HL-60 (cell line): ENCODE results near the gene ZFP3.
"Not testable (repeated sequence)": the region's sequence is repeated elsewhere in the genome, so short reads cannot be mapped to it uniquely, and the experiment has no call there.

Source experiments
- DNase-seq, 2 experiments: peaks; one replicate each; pipeline ENCODE4 v3.0.0-alpha.2; 2010 to 2020; ENCODE audit warnings: low read depth in 1 of 2, low spot score in 1 of 2
- H3K27ac ChIP-seq: fragments of 250-450 bp; sonication (Bioruptor Pico); replicated peaks from 2 replicates; pipeline ENCODE4 v1.5.1; 2020; ENCODE audit warnings: mild to moderate bottlenecking, moderate library complexity
- H3K27me3 ChIP-seq: fragments of 250-450 bp; sonication (Bioruptor Pico); 2 replicates; pipeline ENCODE4 v1.5.1; 2021; ENCODE audit warnings: mild to moderate bottlenecking, moderate library complexity; ENCODE audit not compliant: insufficient read depth, poor library complexity, severe bottlenecking
- H3K4me3 ChIP-seq: replicated peaks from 2 replicates; pipeline ENCODE4 v1.5.1; 2011; ENCODE audit warnings: mild to moderate bottlenecking, control low read depth, low read length; ENCODE audit not compliant: insufficient read depth
- GABPA ChIP-seq: IDR thresholded peaks from 2 replicates; pipeline ENCODE4 v1.6.1; 2012; ENCODE audit warnings: low read depth
- POLR2AphosphoS5 ChIP-seq: IDR thresholded peaks from 2 replicates; pipeline ENCODE4 v1.6.1; 2012; ENCODE audit warnings: low read depth
- REST ChIP-seq: IDR thresholded peaks from 2 replicates; pipeline ENCODE4 v1.6.1; 2012; ENCODE audit warnings: low read depth; ENCODE audit not compliant: insufficient replicate concordance
- SPI1 ChIP-seq: IDR thresholded peaks from 2 replicates; pipeline ENCODE4 v1.6.1; 2012; ENCODE audit warnings: low read depth, mild to moderate bottlenecking, borderline replicate concordance

The ZFP3 gene

DNA sequence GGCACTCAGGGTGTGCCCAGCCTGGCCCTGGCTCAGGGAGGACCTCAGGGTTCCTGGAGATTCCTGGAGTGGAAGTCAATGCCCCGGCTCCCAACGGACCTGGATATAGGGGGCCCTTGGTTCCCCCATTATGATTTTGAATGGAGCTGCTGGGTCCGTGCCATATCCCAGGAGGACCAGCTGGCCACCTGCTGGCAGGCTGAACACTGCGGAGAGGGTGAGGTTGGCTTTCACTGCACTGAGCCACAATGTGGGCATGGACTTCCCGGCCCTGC, 61.1 kb downstream of the ZFP3 start:
- TF ChIP-seq SPI1 (no peak), POLR2AphosphoS5 (no peak), REST (no peak), GABPA (no peak)
- no peak overlapping the region for H3K4me3 ChIP-seq
- no peak overlapping the region for H3K27ac ChIP-seq
- no peaks in the 10 kb centered on the region for H3K27me3 ChIP-seq
- no peak for DNase-seq

DNA sequence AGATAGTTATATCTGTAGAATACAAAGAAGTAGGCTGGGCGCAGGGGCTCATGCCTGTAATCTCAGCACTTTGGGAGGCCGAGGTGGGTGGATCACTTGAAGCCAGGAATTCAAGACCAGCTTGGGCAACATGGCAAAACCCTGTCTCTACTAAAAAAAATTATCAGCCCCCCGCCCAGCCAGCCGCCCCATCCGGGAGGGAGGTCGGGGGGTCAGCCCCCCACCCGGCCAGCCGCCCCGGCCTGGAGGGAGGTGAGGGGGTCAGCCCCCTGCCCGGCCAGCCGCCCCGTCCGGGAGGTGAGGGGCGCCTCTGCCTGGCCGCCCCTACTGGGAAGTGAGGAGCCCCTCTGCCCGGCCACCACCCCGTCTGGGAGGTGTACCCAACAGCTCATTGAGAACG, 64.6 kb downstream of the ZFP3 start:
- not testable (repeated sequence) for H3K4me3 ChIP-seq, H3K27ac ChIP-seq, H3K27me3 ChIP-seq, DNase-seq
